ENCODE data around the gene ALPK3. TPM values are rescaled to one million over a fixed set of nuclear protein-coding genes. Genes with fewer than 3 reads are reported as not detected.

ALPK3 gene
- total and polyA plus RNA-seq, 2 donors (not counting 3 experiments of a cell fraction or from before 2014, with no cell fraction given) = 18.4 to 36.2 TPM

- Histone ChIP-seq H3K4me1 (ENCODE audit: control insufficient read depth, extremely low read depth, insufficient read depth, low read length) (no peaks in the 10 kb centered on the region), H3K36me3 (ENCODE audit: control insufficient read depth in 2 of 2, extremely low read depth in 1 of 2, insufficient read depth in 2 of 2, low read length in 2 of 2) (peaks cover 19 to 39% of the 10 kb centered on the region in 2 experiments), H3K4me3 (replicated peaks in 1 of 3; ENCODE audit: insufficient read depth in 1 of 3, low read depth in 1 of 3, low read length in 3 of 3) (no peak overlapping the region), H3K4me2 (ENCODE audit: insufficient read depth, low read length) (no peak overlapping the region), H3K9ac (replicated peaks; ENCODE audit: extremely low read depth, insufficient read depth, low read length) (no peak overlapping the region), H4K20me1 (replicated peaks; ENCODE audit: control insufficient read depth, extremely low read depth, insufficient read depth, low read length) (no peaks in the 10 kb centered on the region), H3K27ac (ENCODE audit: insufficient read depth, low read depth, low read length) (no peak overlapping the region), H3K9me1 (replicated peaks; ENCODE audit: control insufficient read depth, extremely low read depth, insufficient read depth, low read length) (no peaks in the 10 kb centered on the region), H3K9me3 (replicated peaks; ENCODE audit: control insufficient read depth, insufficient read depth, low read length) (no peaks in the 10 kb centered on the region), H3K79me2 (ENCODE audit: control insufficient read depth, insufficient read depth, low read length) (no peaks in the 10 kb centered on the region), H3K27me3 (ENCODE audit: control insufficient read depth in 2 of 2, insufficient read depth in 2 of 2, low read length in 2 of 2) (no peaks in the 10 kb centered on the region), H2AFZ (ENCODE audit: low read depth, low read length) (no peak overlapping the region)
- POLR2A ChIA-PET = no interaction called here
- intact Hi-C loops (cut with micrococcal nuclease) (no loop called here), dilution Hi-C loops (cut with MboI; ENCODE audit: extremely low pct_ligation_motif_present, low sequenced_read_pairs) (no loop called here)
- DNase-seq (ENCODE audit: low read depth, low spot score) (no peak), FAIRE-seq (no peak)
- no peak for TF ChIP-seq POLR2A (IDR thresholded peaks at IDR 0.05; ENCODE audit: low read depth, low read length)
- no peak for TF ChIP-seq JUN (IDR thresholded peaks at IDR 0.05; ENCODE audit: borderline replicate concordance, insufficient read depth, insufficient read length, low read depth)
- TF ChIP-seq CTCF (IDR thresholded peaks at IDR 0.05; ENCODE audit: extremely low read depth in 1 of 2, insufficient read depth in 1 of 2, low read depth in 1 of 2, low read length in 2 of 2) = no peak
- TF ChIP-seq GATA2 (IDR thresholded peaks at IDR 0.05; ENCODE audit: insufficient read depth, insufficient read length, low read depth, low read length) = no peak
- no peak for TF ChIP-seq MAX (IDR thresholded peaks at IDR 0.05; ENCODE audit: insufficient read depth, insufficient read length)
- TF ChIP-seq FOS (IDR thresholded peaks at IDR 0.05; ENCODE audit: borderline replicate concordance, insufficient read depth, low read length) = no peak
- TF ChIP-seq POLR2AphosphoS5 (IDR thresholded peaks at IDR 0.05; ENCODE audit: insufficient read depth, low read depth, low read length) = no peak
- no peak for TF ChIP-seq MYC (IDR thresholded peaks at IDR 0.05; ENCODE audit: low read depth, low read length)
- TF ChIP-seq EZH2 (IDR thresholded peaks at IDR 0.05; ENCODE audit: borderline replicate concordance, low read depth, low read length, severe bottlenecking) = no peak
- CTCF ChIA-PET = interaction anchor here (1.3 kb wide), 1 partner anchor 128 kb away, joined by 3 read pairs; no protein-coding TSS in a partner anchor
- no TSS peak for BruUV-seq (replicated peaks)
Measured at GRCh38 chr15:84800365-84800806, 16.8 kb upstream of the ALPK3 start.

Data from endothelial cell of umbilical vein (primary cell).